PC-9 (cell line): ENCODE measurements around the gene BMPR2. TPM values are rescaled to one million over a fixed set of nuclear protein-coding genes. Genes with fewer than 3 reads are reported as not detected.
A peak's percentile ranks its signal among the peaks of the same experiment; 100 is the strongest.

Experiments used
- BruUV-seq: library from RNA; stranded (reverse); fragments of 400-500 nt; replicated peaks from 2 replicates; lab custom pipeline; 2021; lab: Mats Ljungman, UMichigan
- CTCF ChIA-PET: fragments of 300-600 bp; sonication (Branson Sonifier 250); formaldehyde crosslinking; loops from one replicate; lab custom pipeline; 2022; ENCODE audit warnings: antibody characterized with exemption; lab: Charles Lee
- POLR2A ChIA-PET: fragments of 300-600 bp; sonication (Branson Sonifier 250); formaldehyde crosslinking; loops from one replicate; lab custom pipeline; 2022; ENCODE audit warnings: antibody characterized with exemption; ENCODE audit not compliant: unreplicated experiment; lab: Charles Lee
- DNase-seq, 2 experiments: peaks; one replicate each; pipeline versions ENCODE4 v3.0.0 to v3.0.0-alpha.2; 2015 to 2022; ENCODE audit warnings: mixed read lengths in 1 of 2
- H2AFZ ChIP-seq: fragments of 200-600 bp; sonication (generic); 2 replicates; pipeline ENCODE4 v1.8.1; 2017; ENCODE audit warnings: antibody characterized with exemption
- H3F3A ChIP-seq: fragments of 200-600 bp; sonication (generic); 2 replicates; pipeline ENCODE4 v1.8.1; 2017; ENCODE audit warnings: antibody characterized with exemption, mild to moderate bottlenecking, low read depth; ENCODE audit not compliant: insufficient read depth
- H3K27ac ChIP-seq: fragments of 200-600 bp; sonication (generic); 2 replicates; pipeline ENCODE4 v1.6.1; 2016; ENCODE audit warnings: mixed run types
- H3K27me3 ChIP-seq: fragments of 200-600 bp; sonication (generic); 2 replicates; pipeline ENCODE4 v1.6.1; 2016; ENCODE audit warnings: low read depth, mixed run types; ENCODE audit not compliant: insufficient read depth
- H3K36me3 ChIP-seq: fragments of 200-600 bp; sonication (generic); 2 replicates; pipeline ENCODE4 v1.6.1; 2016; ENCODE audit warnings: low read depth, mixed run types
- H3K4me1 ChIP-seq: fragments of 200-600 bp; sonication (generic); replicated peaks from 2 replicates; pipeline ENCODE4 v1.6.1; 2016; ENCODE audit warnings: mixed run types; ENCODE audit not compliant: insufficient read depth
- H3K4me2 ChIP-seq: fragments of 200-600 bp; sonication (generic); 2 replicates; pipeline ENCODE4 v1.6.1; 2017; ENCODE audit warnings: mixed run types
- H3K4me3 ChIP-seq: fragments of 200-600 bp; sonication (generic); 2 replicates; pipeline ENCODE4 v1.6.1; 2016; ENCODE audit warnings: mixed run types
- H3K79me2 ChIP-seq: fragments of 200-600 bp; sonication (generic); 2 replicates; pipeline ENCODE4 v1.6.1; 2017; ENCODE audit warnings: low read depth, mixed run types
- H3K9me2 ChIP-seq: fragments of 200-600 bp; sonication (generic); 2 replicates; pipeline ENCODE4 v1.8.1; 2017; ENCODE audit warnings: mild to moderate bottlenecking; ENCODE audit not compliant: insufficient read depth
- H3K9me3 ChIP-seq: fragments of 200-600 bp; sonication (generic); 2 replicates; pipeline ENCODE4 v1.8.1; 2016; ENCODE audit warnings: low read depth; ENCODE audit not compliant: insufficient read depth
- H4K20me1 ChIP-seq: fragments of 200-600 bp; sonication (generic); 2 replicates; pipeline ENCODE4 v1.8.1; 2017; ENCODE audit not compliant: insufficient read depth
- CTCF ChIP-seq: fragments of 200-600 bp; sonication (generic); conservative IDR thresholded peaks from 2 replicates; pipeline ENCODE4 v1.6.1; 2017; ENCODE audit warnings: mixed run types, antibody characterized with exemption, mild to moderate bottlenecking, moderate library complexity
- EZH2 ChIP-seq: fragments of 200-600 bp; sonication (generic); IDR thresholded peaks from 2 replicates; pipeline ENCODE4 v1.8.0; 2017; ENCODE audit warnings: antibody characterized with exemption, low read depth
- intact Hi-C: fragments of 100-400 bp; cut with micrococcal nuclease; formaldehyde crosslinking; loops from one replicate; pipeline ENCODE4 v1.10.0; 2022; ENCODE audit not compliant: unreplicated experiment
- total RNA-seq: library from RNA; stranded (reverse); gene quantifications from 2 replicates; pipeline ENCODE4 v1.2.3, GENCODE V29; 2021

BMPR2 gene
- total RNA-seq, 1 experiment from 2014 or later = 23.2 TPM

GRCh38 chr2:202423139-202423538 is 47.0 kb downstream of the BMPR2 start:
- no TSS peak for BruUV-seq
- Histone ChIP-seq H3K79me2 (no peaks in the 10 kb centered on the region), H3K4me3 (no peak overlapping the region), H3K27me3 (no peaks in the 10 kb centered on the region), H3F3A (no peaks in the 10 kb centered on the region), H3K27ac (no peak overlapping the region), H2AFZ (no peak overlapping the region), H3K9me3 (no peaks in the 10 kb centered on the region), H3K4me1 (no peaks in the 10 kb centered on the region), H3K36me3 (no peaks in the 10 kb centered on the region), H3K4me2 (no peak overlapping the region), H4K20me1 (no peaks in the 10 kb centered on the region; the same call in 1 of the 2 replicates), H3K9me2 (no peaks in the 10 kb centered on the region)
- intact Hi-C loops = no loop called here
- POLR2A ChIA-PET = interaction anchor here (0.7 kb wide), 2 partner anchors 80 to 432 kb away, joined by 4 to 5 read pairs; no protein-coding TSS in a partner anchor
- TF ChIP-seq EZH2 = no peak
- no peak for TF ChIP-seq CTCF
- CTCF ChIA-PET = no interaction called here
- no peak for DNase-seq

DNA sequence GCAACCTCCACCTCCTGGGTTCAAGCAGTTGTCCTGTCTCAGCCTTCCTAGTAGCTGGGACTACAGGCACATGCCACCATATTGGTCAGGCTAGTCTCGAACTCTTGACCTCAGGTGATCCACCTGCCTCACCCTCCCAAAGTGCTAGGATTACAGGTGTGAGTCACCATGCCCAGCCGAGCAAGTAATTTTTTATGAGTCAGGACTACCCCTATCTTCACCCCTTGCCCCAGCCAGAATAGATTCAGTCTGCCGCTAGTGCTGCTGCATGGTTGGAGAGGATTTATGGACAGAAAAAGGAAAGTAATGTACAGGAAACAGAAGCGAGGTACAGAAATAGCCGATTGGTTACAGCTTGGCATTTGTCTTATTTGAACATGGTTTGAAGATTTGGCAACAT is 48.9 kb downstream of the BMPR2 start:
- Histone ChIP-seq H3K36me3 (no peaks in the 10 kb centered on the region), H3K27ac (no peak overlapping the region), H3K4me3 (no peak overlapping the region), H3K27me3 (no peaks in the 10 kb centered on the region), H3K9me3 (no peaks in the 10 kb centered on the region), H3K9me2 (no peaks in the 10 kb centered on the region), H2AFZ (no peak overlapping the region), H3K4me1 (no peaks in the 10 kb centered on the region), H4K20me1 (no peaks in the 10 kb centered on the region; the same call in 1 of the 2 replicates), H3F3A (no peaks in the 10 kb centered on the region), H3K79me2 (no peaks in the 10 kb centered on the region), H3K4me2 (no peak overlapping the region)
- BruUV-seq = no TSS peak
- TF ChIP-seq CTCF (no peak), EZH2 (no peak)
- intact Hi-C loops = no loop called here
- DNase-seq = peak; percentile 4 to 35
- ChIA-PET CTCF (no interaction called here), POLR2A (no interaction called here)

DNA sequence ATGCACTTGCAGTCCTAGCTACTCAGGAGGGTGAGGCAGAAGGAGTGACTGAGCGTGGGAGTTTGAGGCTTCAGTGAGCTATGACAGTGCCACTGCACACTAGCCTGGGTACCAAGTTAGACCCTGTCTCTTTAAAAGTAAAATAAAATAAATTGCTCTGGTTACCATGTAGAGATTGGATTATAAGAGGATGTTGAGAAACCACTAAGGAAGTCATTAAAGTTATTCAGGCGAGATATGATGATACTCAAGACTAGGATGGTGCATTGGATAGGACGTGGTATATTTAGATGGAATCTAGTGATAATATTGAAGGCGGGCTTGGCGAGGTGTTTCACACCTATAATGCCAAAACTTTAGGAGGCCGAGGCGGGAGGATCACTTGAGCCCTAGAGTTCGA is 50.6 kb downstream of the BMPR2 start:
- ChIA-PET POLR2A (no interaction called here), CTCF (no interaction called here)
- Histone ChIP-seq H4K20me1 (no peaks in the 10 kb centered on the region; the same call in 1 of the 2 replicates), H3F3A (no peaks in the 10 kb centered on the region), H2AFZ (no peak overlapping the region), H3K9me2 (no peaks in the 10 kb centered on the region), H3K36me3 (no peaks in the 10 kb centered on the region), H3K4me3 (no peak overlapping the region), H3K4me2 (no peak overlapping the region), H3K27ac (no peak overlapping the region), H3K79me2 (no peaks in the 10 kb centered on the region), H3K27me3 (no peaks in the 10 kb centered on the region), H3K9me3 (no peaks in the 10 kb centered on the region), H3K4me1 (no peaks in the 10 kb centered on the region)
- TF ChIP-seq EZH2 (no peak), CTCF (no peak)
- BruUV-seq = no TSS peak
- no peak for DNase-seq
- intact Hi-C loops = no loop called here
